IMR-90 (cell line): ENCODE results near the gene ARHGAP8. TPM values are rescaled to one million over a fixed set of nuclear protein-coding genes. Genes with fewer than 3 reads are reported as not detected.

ENCODE experiments used
- ATAC-seq: fragments of 200-7000 bp; cut with Tn5 transposase; 2 replicates; pipeline ENCODE4 v1.9.1; 2020; ENCODE audit warnings: low read depth, mild to moderate bottlenecking, moderate library complexity
- BruUV-seq: library from RNA; stranded (reverse); fragments of 400-500 nt; replicated peaks from 2 replicates; lab custom pipeline; 2021; lab: Mats Ljungman, UMichigan
- CTCF ChIA-PET: fragments of 300-600 bp; formaldehyde crosslinking; extraction: SDS; loops from one replicate; lab custom pipeline; 2021; ENCODE audit warnings: antibody characterized with exemption; lab: Yijun Ruan, JAX
- POLR2A ChIA-PET: fragments of 300-600 bp; sonication (Branson Sonifier 250); formaldehyde crosslinking; loops from one replicate; lab custom pipeline; 2022; ENCODE audit warnings: antibody characterized with exemption; ENCODE audit not compliant: unreplicated experiment; lab: Charles Lee
- DNase-seq: peaks from one replicate; pipeline ENCODE4 v3.0.0; 2013
- H2AFZ ChIP-seq: replicated peaks from 2 replicates; pipeline ENCODE3; 2013; ENCODE audit warnings: low read length, mild to moderate bottlenecking; ENCODE audit not compliant: poor library complexity
- H2AK5ac ChIP-seq: 2 replicates; pipeline ENCODE4 v1.6.1; 2013; ENCODE audit warnings: low read depth, low read length, inconsistent platforms
- H2AK9ac ChIP-seq: replicated peaks from 2 replicates; pipeline ENCODE3; 2013; ENCODE audit warnings: mild to moderate bottlenecking, low read depth, low read length, moderate library complexity; ENCODE audit not compliant: poor library complexity
- H2BK120ac ChIP-seq: 2 replicates; pipeline ENCODE4 v1.6.1; 2013; ENCODE audit warnings: low read depth, low read length, inconsistent platforms
- H2BK15ac ChIP-seq: 3 replicates; pipeline ENCODE4 v1.6.1; 2013; ENCODE audit warnings: low read depth, low read length, inconsistent platforms
- H2BK20ac ChIP-seq: 2 replicates; pipeline ENCODE4 v1.6.1; 2013; ENCODE audit warnings: low read depth, mild to moderate bottlenecking, inconsistent platforms, low read length, moderate library complexity
- H2BK5ac ChIP-seq: 2 replicates; pipeline ENCODE4 v1.6.1; 2013; ENCODE audit warnings: mild to moderate bottlenecking, low read depth, low read length, inconsistent platforms; ENCODE audit not compliant: poor library complexity, severe bottlenecking
- H3K14ac ChIP-seq: replicated peaks from 2 replicates; pipeline ENCODE4 v1.6.1; 2013; ENCODE audit warnings: low read depth, low read length, inconsistent platforms
- H3K18ac ChIP-seq: 2 replicates; pipeline ENCODE4 v1.6.1; 2013; ENCODE audit warnings: low read depth, low read length, control low read depth
- H3K23ac ChIP-seq: 2 replicates; pipeline ENCODE4 v1.6.1; 2013; ENCODE audit warnings: low read depth, low read length, inconsistent platforms
- H3K27ac ChIP-seq: 2 replicates; pipeline ENCODE4 v1.5.1; 2013; ENCODE audit warnings: mild to moderate bottlenecking, control low read depth, low read length; ENCODE audit not compliant: insufficient read depth
- H3K27me3 ChIP-seq: 2 replicates; pipeline ENCODE4 v1.6.1; 2013; ENCODE audit warnings: low read length; ENCODE audit not compliant: control insufficient read depth, insufficient read depth
- H3K36me3 ChIP-seq: 2 replicates; pipeline ENCODE4 v1.6.1; 2013; ENCODE audit warnings: low read length, mixed read lengths; ENCODE audit not compliant: control insufficient read depth, insufficient read depth
- H3K4ac ChIP-seq: 2 replicates; pipeline ENCODE4 v1.6.1; 2013; ENCODE audit warnings: low read depth, low read length, inconsistent platforms
- H3K4me1 ChIP-seq: 2 replicates; pipeline ENCODE4 v1.6.1; 2013; ENCODE audit warnings: low read length, mixed read lengths; ENCODE audit not compliant: control insufficient read depth, insufficient read depth
- H3K4me2 ChIP-seq: 2 replicates; pipeline ENCODE4 v1.6.1; 2013; ENCODE audit warnings: low read depth, mild to moderate bottlenecking, control low read depth, low read length, moderate library complexity
- H3K4me3 ChIP-seq: 2 replicates; pipeline ENCODE4 v1.5.1; 2013; ENCODE audit warnings: low read depth, mild to moderate bottlenecking, control low read depth, low read length, moderate library complexity; ENCODE audit not compliant: insufficient read depth
- H3K56ac ChIP-seq: 2 replicates; pipeline ENCODE4 v1.6.1; 2013; ENCODE audit warnings: low read length, inconsistent platforms; ENCODE audit not compliant: insufficient read depth; ENCODE audit errors: extremely low read depth
- H3K79me1 ChIP-seq, 2 experiments: 2 replicates each; pipeline ENCODE4 v1.6.1; 2013; ENCODE audit warnings: low read length in 2 of 2, inconsistent platforms in 1 of 2, low read depth in 1 of 2
- H3K9ac ChIP-seq: 2 replicates; pipeline ENCODE4 v1.6.1; 2013; ENCODE audit warnings: low read depth, low read length, control low read depth
- H3K9me1 ChIP-seq: 2 replicates; pipeline ENCODE4 v1.6.1; 2013; ENCODE audit warnings: low read length, inconsistent platforms; ENCODE audit not compliant: insufficient read depth
- H3K9me3 ChIP-seq: 2 replicates; pipeline ENCODE4 v1.6.1; 2013; ENCODE audit warnings: low read length; ENCODE audit not compliant: control insufficient read depth, insufficient read depth
- H4K20me1 ChIP-seq: 2 replicates; pipeline ENCODE4 v1.6.1; 2013; ENCODE audit warnings: low read length, inconsistent platforms; ENCODE audit not compliant: insufficient read depth
- H4K5ac ChIP-seq: 2 replicates; pipeline ENCODE4 v1.6.1; 2013; ENCODE audit warnings: mild to moderate bottlenecking, low read depth, low read length, control low read depth
- H4K8ac ChIP-seq, 2 experiments: 2 replicates each; pipeline ENCODE4 v1.6.1; 2013; ENCODE audit warnings: low read depth in 2 of 2, low read length in 2 of 2, control low read depth in 1 of 2, inconsistent platforms in 1 of 2
- H4K91ac ChIP-seq: 2 replicates; pipeline ENCODE4 v1.6.1; 2013; ENCODE audit warnings: low read depth, low read length, inconsistent platforms; ENCODE audit not compliant: insufficient read depth
- CEBPB ChIP-seq: IDR thresholded peaks from 2 replicates; pipeline ENCODE4 v1.6.1; 2012; ENCODE audit warnings: low read depth, low read length, improper control_type of control experiment
- MAFK ChIP-seq: IDR thresholded peaks from 2 replicates; pipeline ENCODE4 v1.6.1; 2012; ENCODE audit warnings: low read depth, low read length, improper control_type of control experiment
- MXI1 ChIP-seq: IDR thresholded peaks from 2 replicates; pipeline ENCODE4 v1.6.1; 2012; ENCODE audit warnings: low read depth, mild to moderate bottlenecking, low read length, moderate library complexity, borderline replicate concordance
- NFE2L2 ChIP-seq: fragments of 150-350 bp; IDR thresholded peaks from 2 replicates; pipeline ENCODE4 v1.6.1; 2016; ENCODE audit warnings: low read depth, mild to moderate bottlenecking, low read length
- WGBS, 2 experiments: methylation state at CpG; one replicate each; pipeline versions ENCODE4 v1.1.5 to v1.1.7; 2013; ENCODE audit warnings: missing lambda C conversion rate in 2 of 2; ENCODE audit not compliant: insufficient read length in 1 of 2; ENCODE audit errors: extremely low coverage in 2 of 2; 5-methylcytosine and 5-hydroxymethylcytosine counted together
- dilution Hi-C: fragments of 300-500 bp; cut with HindIII; formaldehyde crosslinking; loops from one replicate; pipeline ENCODE4 v1.14.3; 2018; ENCODE audit warnings: low sequenced_read_pairs; ENCODE audit not compliant: unreplicated experiment
- in situ Hi-C: fragments of 300-500 bp; cut with MboI; formaldehyde crosslinking; loops from 3 replicates; pipeline ENCODE4 v1.14.3; 2019; ENCODE audit warnings: low sequenced_read_pairs, inconsistent platforms, mixed read lengths
- intact Hi-C: fragments of 100-400 bp; cut with micrococcal nuclease; formaldehyde crosslinking; loops from 2 replicates; pipeline ENCODE4 v1.10.0; 2022
- polyA plus RNA-seq, 3 experiments: library from polyadenylated mRNA; depleted of rRNA; stranded (reverse); fragments of >200 nt; gene quantifications; 2 replicates each; pipeline ENCODE4 v1.2.3, GENCODE V29; 2012; ENCODE audit warnings: low replicate concordance in 1 of 3
- total RNA-seq: library from RNA; depleted of rRNA; stranded (reverse); fragments of >200 nt; gene quantifications from 2 replicates; pipeline ENCODE4 v1.2.3, GENCODE V29; 2012
- TF ChIP-seq, protein P1 (sequence below): conservative IDR thresholded peaks from 2 replicates; pipeline ENCODE4 v1.5.1; 2012; ENCODE audit warnings: mild to moderate bottlenecking, low read depth, low read length, improper control_type of control experiment

The ARHGAP8 gene
- total and polyA plus RNA-seq, 2 of the 4 experiments (the other 2 are of a cell fraction), result 0.18 to 0.21 TPM

DNA sequence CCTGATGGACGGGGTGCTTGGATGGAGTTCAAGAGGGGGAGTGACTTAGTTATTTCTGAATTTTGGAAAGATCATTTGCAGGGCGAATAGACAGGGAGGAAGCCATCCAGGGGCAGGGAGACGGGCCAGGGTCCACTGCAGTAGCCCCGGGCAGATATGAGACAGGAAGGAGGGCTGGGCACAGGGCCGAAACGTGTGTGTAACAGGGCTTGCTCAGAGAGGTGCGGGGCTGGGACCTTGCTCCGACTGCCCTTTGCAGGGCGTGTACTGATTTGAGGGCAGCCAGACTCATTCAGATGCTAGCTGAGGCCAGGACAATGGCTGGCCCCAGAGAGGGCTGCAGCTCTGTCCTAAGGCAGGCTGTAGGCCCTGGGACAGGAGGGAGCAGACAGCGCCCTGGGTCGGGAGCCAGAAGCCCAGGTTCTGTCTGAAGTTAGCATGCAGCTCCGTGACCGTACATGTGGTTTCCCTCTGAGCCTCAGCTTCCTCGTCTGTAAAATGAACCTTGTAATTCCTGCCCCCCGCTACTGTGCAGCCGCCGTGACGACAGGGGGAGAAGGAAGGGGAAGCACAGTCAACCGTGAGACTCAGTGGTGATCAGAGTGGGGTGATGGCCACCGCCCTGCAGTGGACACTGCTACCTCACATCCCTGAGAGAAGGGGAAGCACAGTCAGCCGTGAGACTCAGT lies 154.0 kb downstream of the ARHGAP8 start:
- Histone ChIP-seq H3K9me1 (no peaks in the 10 kb centered on the region), H3K4ac (no peak overlapping the region), H3K56ac (no peak overlapping the region), H2BK120ac (no peak overlapping the region), H4K5ac (no peak overlapping the region), H3K4me1 (no peaks in the 10 kb centered on the region), H2AFZ (no peak overlapping the region), H2AK9ac (no peak overlapping the region), H4K8ac (no peak overlapping the region), H3K4me2 (no peak overlapping the region), H4K91ac (no peak overlapping the region), H3K27me3 (peaks cover 8% of the 10 kb centered on the region; the same call in 1 of the 2 replicates), H4K20me1 (no peaks in the 10 kb centered on the region), H3K4me3 (no peak overlapping the region), H2BK5ac (no peak overlapping the region), H3K9ac (no peak overlapping the region), H2AK5ac (no peak overlapping the region), H3K18ac (no peak overlapping the region), H2BK15ac (no peak overlapping the region), H3K23ac (no peak overlapping the region), H3K14ac (no peak overlapping the region), H3K79me1 (no peaks in the 10 kb centered on the region), H3K27ac (no peak overlapping the region), H2BK20ac (no peak overlapping the region), H3K9me3 (peaks cover 9% of the 10 kb centered on the region), H3K36me3 (no peaks in the 10 kb centered on the region)
- WGBS, 2 experiments, result 75% methylated on average over 13 of the region's 21 CpGs; no CpG with 5 or more reads in 1 of the 2 experiments
- dilution Hi-C loops (no loop called here), intact Hi-C loops (no loop called here), in situ Hi-C loops (no loop called here)
- POLR2A ChIA-PET, result no interaction called here
- no TSS peak for BruUV-seq
- ATAC-seq (no peak), DNase-seq (no peak)
- CTCF ChIA-PET, result no interaction called here
- TF ChIP-seq MAFK (no peak), MXI1 (no peak), NFE2L2 (no peak), CEBPB (no peak)
- TF ChIP-seq, protein P1, sequence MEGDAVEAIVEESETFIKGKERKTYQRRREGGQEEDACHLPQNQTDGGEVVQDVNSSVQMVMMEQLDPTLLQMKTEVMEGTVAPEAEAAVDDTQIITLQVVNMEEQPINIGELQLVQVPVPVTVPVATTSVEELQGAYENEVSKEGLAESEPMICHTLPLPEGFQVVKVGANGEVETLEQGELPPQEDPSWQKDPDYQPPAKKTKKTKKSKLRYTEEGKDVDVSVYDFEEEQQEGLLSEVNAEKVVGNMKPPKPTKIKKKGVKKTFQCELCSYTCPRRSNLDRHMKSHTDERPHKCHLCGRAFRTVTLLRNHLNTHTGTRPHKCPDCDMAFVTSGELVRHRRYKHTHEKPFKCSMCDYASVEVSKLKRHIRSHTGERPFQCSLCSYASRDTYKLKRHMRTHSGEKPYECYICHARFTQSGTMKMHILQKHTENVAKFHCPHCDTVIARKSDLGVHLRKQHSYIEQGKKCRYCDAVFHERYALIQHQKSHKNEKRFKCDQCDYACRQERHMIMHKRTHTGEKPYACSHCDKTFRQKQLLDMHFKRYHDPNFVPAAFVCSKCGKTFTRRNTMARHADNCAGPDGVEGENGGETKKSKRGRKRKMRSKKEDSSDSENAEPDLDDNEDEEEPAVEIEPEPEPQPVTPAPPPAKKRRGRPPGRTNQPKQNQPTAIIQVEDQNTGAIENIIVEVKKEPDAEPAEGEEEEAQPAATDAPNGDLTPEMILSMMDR, result no peak
